GM21737 (cell line): ENCODE measurements around the gene DPP10.

Source experiments
- ATAC-seq: cut with Tn5 transposase; IDR thresholded peaks from one replicate; pipeline ENCODE4 v1.9.1; 2021; ENCODE audit warnings: mild to moderate bottlenecking, moderate library complexity; ENCODE audit not compliant: unreplicated experiment

Gene DPP10

DNA sequence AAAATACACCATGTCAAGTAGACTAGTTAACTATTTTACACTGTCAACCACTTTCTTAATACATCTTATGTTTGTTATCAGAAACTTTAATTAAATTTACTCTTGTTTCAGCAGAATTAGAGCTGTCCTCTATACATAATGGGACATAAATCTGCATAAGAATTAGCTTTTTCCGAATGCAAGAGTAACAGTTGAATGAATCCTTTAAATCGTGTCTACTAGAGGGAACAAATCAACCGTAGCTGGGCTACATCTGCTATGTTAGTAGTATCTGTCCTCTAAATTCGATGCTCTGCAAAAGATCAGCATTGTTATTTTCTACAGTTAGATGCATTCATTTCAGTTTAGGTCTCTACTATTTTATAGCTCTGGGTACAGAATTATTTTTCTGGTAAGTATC, 1090.6 kb downstream of the DPP10 start:
- no peak for ATAC-seq

DNA sequence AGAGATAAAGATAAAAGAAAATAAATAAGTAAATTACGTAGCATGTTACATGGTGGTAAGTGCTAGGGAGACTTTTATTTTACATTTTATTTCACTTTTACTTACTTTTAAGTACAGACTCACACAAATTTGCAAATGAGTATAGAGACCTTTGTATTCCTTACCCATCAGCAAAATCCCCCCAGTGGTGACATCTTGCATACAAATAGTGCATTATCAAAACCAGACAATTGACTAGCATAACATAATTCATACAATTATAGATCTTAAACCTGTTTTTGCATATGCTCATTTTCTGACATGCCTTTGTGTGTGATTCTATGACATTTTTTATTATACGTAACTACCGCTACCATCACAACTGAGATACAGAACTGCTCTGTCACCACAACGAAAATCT, 1099.4 kb downstream of the DPP10 start:
- no peak for ATAC-seq

DNA sequence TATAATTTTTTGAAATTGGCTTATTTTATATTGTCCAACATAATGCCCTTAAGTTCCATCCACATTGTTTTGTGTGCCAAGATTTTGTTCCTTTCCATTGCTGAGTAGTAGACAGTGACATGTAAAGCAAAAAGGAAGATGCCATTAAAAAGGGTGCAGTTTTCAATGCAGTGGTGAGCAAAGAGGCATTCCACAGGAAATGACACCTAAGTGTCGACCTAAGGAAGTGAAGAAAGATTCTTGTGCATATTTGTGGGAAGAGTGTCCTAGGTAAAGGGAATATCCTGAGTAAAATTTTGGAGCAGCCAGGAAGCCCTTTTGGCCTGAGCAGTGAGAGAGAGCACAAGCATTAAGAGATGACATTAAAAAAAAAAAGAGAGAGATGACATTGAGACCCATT, 1099.9 kb downstream of the DPP10 start:
- no peak for ATAC-seq

DNA sequence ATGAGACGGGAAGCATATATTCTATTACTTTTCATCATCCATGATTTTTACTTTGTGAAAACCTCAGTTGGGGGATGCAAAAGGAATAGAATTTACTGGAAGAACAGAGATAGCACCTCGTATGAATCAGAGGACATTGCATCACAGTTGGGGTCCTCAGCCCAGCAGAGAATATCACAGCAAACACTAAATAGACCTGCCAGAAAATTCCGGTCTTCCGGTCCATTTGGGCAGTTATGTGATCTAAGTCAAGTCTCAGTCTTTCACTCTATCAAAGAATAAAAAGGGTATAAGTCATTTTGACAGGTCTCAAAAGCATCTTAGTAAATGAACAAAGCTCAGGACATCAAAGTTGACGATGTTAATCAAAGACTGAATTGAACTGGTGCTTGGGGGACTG, 1100.6 kb downstream of the DPP10 start:
- no peak for ATAC-seq

- ATAC-seq: no peak
These were observed 1101.0 kb downstream of the DPP10 start for GRCh38 chr2:115543461-115543860.

GRCh38 chr2:115549611-115550130, 1107.2 kb downstream of the DPP10 start:
- no peak for ATAC-seq

DNA sequence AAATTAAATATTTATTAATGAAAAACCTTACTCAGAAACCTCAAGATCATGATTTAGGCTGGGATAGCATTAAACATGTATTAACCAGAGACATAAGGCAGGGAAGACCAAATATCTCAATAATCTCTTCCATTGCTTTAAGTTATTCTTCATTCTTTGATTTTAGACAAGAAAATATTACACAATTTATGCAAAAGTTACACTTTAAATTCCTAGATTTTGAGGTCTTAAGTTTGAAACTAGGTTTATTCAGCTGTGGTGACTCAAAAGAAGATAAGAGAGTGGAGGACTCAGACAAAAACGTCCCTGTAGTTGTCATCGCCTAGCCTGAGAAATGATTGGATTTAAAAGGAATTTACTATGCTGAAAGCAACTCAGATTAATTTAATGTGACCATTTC, 1110.3 kb downstream of the DPP10 start:
- ATAC-seq: no peak

- ATAC-seq: no peak
These were observed 1111.7 kb downstream of the DPP10 start for GRCh38 chr2:115554153-115554552.

- no peak for ATAC-seq
These were observed 1116.3 kb downstream of the DPP10 start for GRCh38 chr2:115558725-115559124.

DNA sequence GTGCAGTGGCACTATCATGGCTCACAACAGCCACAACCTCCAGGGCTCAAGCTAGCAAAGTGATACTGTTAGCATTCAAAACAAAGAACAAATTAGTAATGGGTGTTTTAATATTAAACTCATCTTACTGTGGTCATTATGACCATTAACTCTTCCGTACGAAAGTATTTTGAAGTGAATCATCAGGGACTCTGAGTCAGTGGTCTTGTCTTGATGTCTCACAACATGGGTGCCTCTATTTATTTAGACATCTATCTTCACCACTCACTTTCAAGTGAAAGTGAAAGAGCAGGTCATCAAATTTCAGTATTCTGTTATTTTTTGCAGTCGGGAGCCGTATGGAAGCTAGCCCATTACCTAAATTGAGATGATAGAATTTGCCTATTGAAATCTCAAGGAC, 1118.2 kb downstream of the DPP10 start:
- ATAC-seq: no peak

- ATAC-seq: no peak
These were observed 1126.2 kb downstream of the DPP10 start for GRCh38 chr2:115568643-115569042.

DNA sequence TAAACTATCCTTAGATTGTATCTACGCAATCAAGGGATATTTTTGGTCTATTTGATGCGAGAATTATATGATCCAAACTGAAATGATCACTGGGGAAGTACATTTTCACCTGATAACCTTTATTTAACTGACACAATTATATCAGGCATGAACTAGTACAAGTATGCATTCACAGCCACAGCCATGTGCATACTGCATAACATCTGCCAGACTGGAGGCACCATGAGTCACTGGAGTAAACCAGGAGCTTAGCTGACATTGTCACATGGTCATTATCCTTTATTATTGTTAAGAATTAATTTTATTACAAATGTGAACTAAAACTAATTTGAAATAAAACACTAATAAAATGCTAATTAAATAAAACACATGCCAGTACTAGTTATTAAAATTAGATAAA, 1127.1 kb downstream of the DPP10 start:
- no peak for ATAC-seq

DNA sequence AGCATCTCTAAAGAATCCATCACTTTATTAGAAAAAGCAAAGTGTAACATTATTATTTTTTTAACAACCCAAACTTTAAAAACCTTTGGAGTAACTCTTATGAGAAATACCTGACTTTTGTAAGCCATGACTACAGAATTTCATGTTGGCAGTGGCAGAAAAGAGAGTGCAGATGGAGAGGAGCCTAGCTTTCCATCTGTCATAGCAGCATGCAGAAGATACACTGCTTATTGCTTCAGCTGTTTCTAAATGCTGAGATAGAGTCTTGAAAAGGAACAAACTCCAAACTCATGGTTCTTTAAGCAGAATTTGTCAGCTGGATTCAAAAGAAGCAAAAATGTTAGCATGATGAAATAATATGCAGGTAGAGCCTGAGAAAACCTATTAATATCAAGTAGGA, 1130.3 kb downstream of the DPP10 start:
- ATAC-seq: no peak

- no peak for ATAC-seq
These were observed 1131.3 kb downstream of the DPP10 start for GRCh38 chr2:115573756-115574155.

DNA sequence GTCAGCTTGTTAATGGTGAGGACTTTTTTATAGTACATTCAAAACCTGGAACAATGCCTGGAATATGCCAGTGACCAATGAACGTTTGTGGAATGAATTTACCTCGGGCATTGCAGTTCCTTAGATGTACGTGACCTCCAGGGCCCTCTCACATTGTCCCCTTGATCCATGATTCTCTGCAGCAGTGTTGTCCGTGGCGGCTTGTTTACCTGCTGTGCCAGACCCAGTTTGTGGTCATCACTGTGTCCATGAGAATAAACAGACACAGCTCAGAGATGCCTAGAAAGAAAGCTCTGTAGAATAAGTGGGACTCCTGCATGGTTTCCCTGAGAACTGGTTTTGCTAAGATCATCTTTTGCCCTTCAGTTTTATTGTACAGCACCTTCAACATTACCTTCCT, 1132.2 kb downstream of the DPP10 start:
- ATAC-seq: no peak

- no peak for ATAC-seq
These were observed 1138.3 kb downstream of the DPP10 start for GRCh38 chr2:115580784-115581183.

DNA sequence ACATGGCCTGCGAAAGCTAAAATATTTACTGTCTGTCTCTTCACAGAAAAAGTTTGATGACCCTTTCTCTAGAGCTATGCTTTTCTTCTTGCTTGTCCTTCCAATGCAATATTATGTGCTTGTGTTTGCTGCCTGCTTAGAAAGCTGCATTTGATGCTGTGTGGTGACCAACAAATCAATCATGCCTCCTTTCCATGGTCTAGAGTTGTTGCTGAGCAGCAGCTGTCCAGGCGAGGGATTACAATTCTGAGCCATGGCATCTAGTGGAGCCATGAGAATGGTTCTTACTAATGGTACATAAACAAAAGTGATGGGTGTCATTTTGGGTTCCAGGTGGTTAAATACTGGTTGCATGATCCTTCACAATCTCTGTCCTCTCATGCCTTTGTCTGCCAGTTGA, 1142.1 kb downstream of the DPP10 start:
- no peak for ATAC-seq

- ATAC-seq: no peak
These were observed 1154.4 kb downstream of the DPP10 start for GRCh38 chr2:115596659-115597375.

DNA sequence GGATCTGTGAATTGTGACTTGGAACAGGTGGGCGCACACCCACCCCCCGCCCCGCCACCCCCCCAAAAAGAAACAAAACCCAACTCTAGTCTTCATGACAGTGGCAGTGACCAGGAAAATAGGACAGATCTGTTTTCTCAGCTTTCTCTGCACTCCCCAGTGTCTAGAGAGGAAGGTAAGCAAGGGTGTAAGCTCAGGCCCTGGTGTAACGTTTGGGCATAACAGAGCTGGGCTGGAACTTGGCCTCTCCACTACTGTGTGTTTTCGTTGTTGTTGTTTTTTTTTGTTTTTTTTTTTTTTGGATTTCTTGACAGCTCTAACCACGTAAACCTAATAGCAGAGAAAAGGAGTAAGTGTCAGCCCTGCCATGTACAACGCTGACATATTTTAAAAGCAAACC, 1160.8 kb downstream of the DPP10 start:
- ATAC-seq: no peak

GRCh38 chr2:115606350-115606749, 1163.9 kb downstream of the DPP10 start:
- no peak for ATAC-seq

DNA sequence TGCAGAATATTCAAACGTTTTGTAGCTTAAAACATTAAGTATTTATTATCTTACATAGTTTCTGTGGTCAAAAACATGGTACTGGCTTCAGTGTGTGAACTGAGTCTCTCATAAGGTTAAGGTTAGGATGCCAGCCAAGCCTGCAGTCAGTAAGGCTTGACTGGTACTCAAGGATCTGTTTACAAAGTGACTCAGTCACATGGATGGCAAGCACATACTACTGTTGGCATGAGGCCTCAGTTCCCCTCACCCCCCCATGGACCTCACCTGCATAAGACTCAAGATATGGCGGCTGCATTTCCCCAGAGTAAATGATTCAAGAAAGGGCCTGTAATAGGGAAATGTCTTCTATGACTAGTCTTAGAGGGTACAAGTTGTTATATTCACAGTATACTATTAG, 1167.5 kb downstream of the DPP10 start:
- no peak for ATAC-seq

DNA sequence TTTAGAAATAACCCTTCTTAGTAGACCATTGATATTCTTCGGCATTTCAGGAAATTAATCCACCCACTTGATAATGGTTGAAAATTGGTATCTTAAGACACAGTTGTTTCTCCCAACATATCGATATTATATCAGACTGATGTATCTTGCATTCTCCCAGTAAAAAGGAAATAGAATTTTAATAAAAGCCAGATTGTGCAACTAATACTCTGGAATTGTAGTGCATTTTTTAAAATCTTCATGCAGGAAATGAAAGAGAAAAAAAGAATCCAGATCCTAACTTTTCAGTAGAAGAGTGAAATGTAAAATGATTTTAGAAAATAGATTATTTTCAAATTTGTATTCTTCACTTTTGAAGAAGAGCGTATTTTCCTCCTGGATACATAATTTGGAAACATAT, 1168.4 kb downstream of the DPP10 start:
- ATAC-seq: no peak

DNA sequence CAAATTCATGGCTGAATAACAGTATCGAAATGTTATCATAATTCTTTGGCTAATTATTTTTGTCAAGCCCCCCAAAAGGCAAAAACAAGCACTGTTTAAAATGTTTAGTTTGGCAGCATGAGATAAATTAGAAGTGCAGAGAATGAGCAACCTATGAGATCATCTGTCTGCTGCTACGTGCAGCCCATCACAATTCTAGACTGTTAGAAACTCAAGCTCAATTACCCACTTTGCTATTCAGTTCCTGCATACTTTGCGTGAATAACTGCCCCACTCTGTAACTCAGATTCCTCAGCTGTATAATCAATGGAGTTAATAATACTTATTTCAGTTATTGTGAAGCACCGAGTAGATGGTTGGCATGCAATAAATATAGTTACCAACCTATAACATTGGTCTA, 1181.9 kb downstream of the DPP10 start:
- ATAC-seq: no peak
